Endothelial cell of umbilical vein (primary cell): Measurements from ENCODE around the gene SOX18. TPM values are rescaled to one million over a fixed set of nuclear protein-coding genes. Genes with fewer than 3 reads are reported as not detected.

Experiments used
- Bru-seq: library from RNA; stranded (reverse); fragments of 400-500 nt; gene quantifications from one replicate; lab custom pipeline; 2021; lab: Mats Ljungman, UMichigan
- BruChase-seq, 2 experiments: library from RNA; stranded (reverse); fragments of 400-500 nt; gene quantifications; one replicate each; lab custom pipeline; 2021; lab: Mats Ljungman, UMichigan
- BruUV-seq: library from RNA; stranded (reverse); fragments of 400-500 nt; replicated peaks from 2 replicates; lab custom pipeline; 2021; lab: Mats Ljungman, UMichigan
- CTCF ChIA-PET: fragments of 300-600, 350-600 bp; sonication (Branson Sonifier 250); formaldehyde crosslinking; loops from one replicate; lab custom pipeline; 2021; ENCODE audit warnings: antibody characterized with exemption, inconsistent platforms; lab: Charles Lee
- POLR2A ChIA-PET: fragments of 300-600, 350-600 bp; sonication (Branson Sonifier 250); formaldehyde crosslinking; loops from one replicate; lab custom pipeline; 2021; ENCODE audit warnings: antibody characterized with exemption, inconsistent platforms; lab: Charles Lee
- DNase-seq: peaks from one replicate; pipeline ENCODE4 v3.0.0-alpha.2; 2011; ENCODE audit warnings: low read depth, low spot score
- FAIRE-seq: peaks from 2 replicates; lab custom pipeline; 2011; peaks lifted over from hg19 to GRCh38; lab: Jason Lieb, UNC
- H2AFZ ChIP-seq: 2 replicates; pipeline ENCODE4 v1.6.0; 2012; ENCODE audit warnings: low read depth, low read length, control low read depth, inconsistent platforms
- H3K27ac ChIP-seq: 2 replicates; pipeline ENCODE4 v1.5.1; 2011; ENCODE audit warnings: low read depth, mild to moderate bottlenecking, control low read depth, low read length, moderate library complexity; ENCODE audit not compliant: insufficient read depth
- H3K27me3 ChIP-seq, 2 experiments: 2 replicates each; pipeline versions ENCODE4 v1.6.0 to v1.6.1; 2011; ENCODE audit warnings: low read length in 2 of 2, mixed read lengths in 1 of 2; ENCODE audit not compliant: control insufficient read depth in 2 of 2, insufficient read depth in 2 of 2
- H3K36me3 ChIP-seq, 2 experiments: 2 replicates in 1 of 2; 3 replicates in 1 of 2; pipeline ENCODE4 v1.5.1; 2011; ENCODE audit warnings: low read length in 2 of 2, mild to moderate bottlenecking in 1 of 2, moderate library complexity in 1 of 2; ENCODE audit not compliant: control insufficient read depth in 2 of 2, insufficient read depth in 2 of 2; ENCODE audit errors: extremely low read depth in 1 of 2
- H3K4me1 ChIP-seq: 3 replicates; pipeline ENCODE4 v1.5.1; 2011; ENCODE audit warnings: mild to moderate bottlenecking, low read length; ENCODE audit not compliant: control insufficient read depth, insufficient read depth; ENCODE audit errors: extremely low read depth
- H3K4me2 ChIP-seq: 2 replicates; pipeline ENCODE4 v1.6.1; 2011; ENCODE audit warnings: low read length, control low read depth, mixed read lengths; ENCODE audit not compliant: insufficient read depth
- H3K4me3 ChIP-seq, 3 experiments: fragments of 200-600 bp in 1 of 3; sonication (generic), shearing (Covaris generic) in 1 of 3; replicated peaks in 1 of 3; 2 replicates each; pipeline ENCODE4 v1.5.1; 2011 to 2016; ENCODE audit warnings: control low read depth in 3 of 3, low read length in 3 of 3, mild to moderate bottlenecking in 2 of 3, inconsistent platforms in 1 of 3, low read depth in 1 of 3, moderate library complexity in 1 of 3; ENCODE audit not compliant: insufficient read depth in 1 of 3
- H3K79me2 ChIP-seq: 2 replicates; pipeline ENCODE4 v1.6.0; 2012; ENCODE audit warnings: low read length, inconsistent platforms; ENCODE audit not compliant: control insufficient read depth, insufficient read depth
- H3K9ac ChIP-seq: replicated peaks from 2 replicates; pipeline ENCODE3; 2011; ENCODE audit warnings: low read length, control low read depth; ENCODE audit not compliant: insufficient read depth; ENCODE audit errors: extremely low read depth
- H3K9me1 ChIP-seq: replicated peaks from 3 replicates; pipeline ENCODE4 v1.6.0; 2011; ENCODE audit warnings: mild to moderate bottlenecking, low read length; ENCODE audit not compliant: control insufficient read depth, insufficient read depth; ENCODE audit errors: extremely low read depth
- H3K9me3 ChIP-seq: replicated peaks from 2 replicates; pipeline ENCODE4 v1.5.1; 2012; ENCODE audit warnings: low read length, inconsistent platforms; ENCODE audit not compliant: control insufficient read depth, insufficient read depth
- H4K20me1 ChIP-seq: replicated peaks from 2 replicates; pipeline ENCODE3; 2011; ENCODE audit warnings: mild to moderate bottlenecking, low read length; ENCODE audit not compliant: control insufficient read depth, insufficient read depth; ENCODE audit errors: extremely low read depth
- MAX ChIP-seq: IDR thresholded peaks from 2 replicates; pipeline ENCODE4 v1.6.1; 2011; ENCODE audit not compliant: insufficient read depth, insufficient read length
- MYC ChIP-seq: IDR thresholded peaks from one replicate; pipeline ENCODE4 v1.6.1; 2011; ENCODE audit warnings: mild to moderate bottlenecking, low read depth, low read length
- POLR2A ChIP-seq: IDR thresholded peaks from 2 replicates; pipeline ENCODE4 v1.6.1; 2012; ENCODE audit warnings: low read depth, mild to moderate bottlenecking, control low read depth, low read length
- POLR2AphosphoS5 ChIP-seq: IDR thresholded peaks from 2 replicates; pipeline ENCODE4 v1.6.1; 2012; ENCODE audit warnings: low read depth, mild to moderate bottlenecking, control low read depth, low read length, moderate library complexity; ENCODE audit not compliant: insufficient read depth
- dilution Hi-C: fragments of 300-500 bp; cut with MboI; formaldehyde crosslinking; loops from one replicate; pipeline ENCODE4 v1.15.0; 2019; ENCODE audit warnings: low sequenced_read_pairs; ENCODE audit not compliant: extremely low pct_ligation_motif_present
- intact Hi-C: fragments of 100-400 bp; cut with micrococcal nuclease; formaldehyde crosslinking; loops from one replicate; pipeline ENCODE4 v1.10.0; 2022
- long read RNA-seq: library from polyadenylated mRNA; stranded (forward); transcript quantifications from one replicate; pipeline ENCODE4 v2.0.0, GENCODE V29; 2021
- polyA minus RNA-seq, 3 experiments: library from RNA; depleted of rRNA, polyadenylated mRNA; stranded (reverse); fragments of >200 nt; gene quantifications; 1 replicate in 1 of 3; 2 replicates in 2 of 3; pipeline ENCODE4 v1.2.3, GENCODE V29; 2011
- polyA plus RNA-seq, 4 experiments: library from polyadenylated mRNA; depleted of rRNA in 3 of 4; stranded (reverse) in 3 of 4; unstranded in 1 of 4; fragments of >200 nt; gene quantifications; 2 replicates each; pipeline versions ENCODE4 v1.2.1 to v1.2.3, GENCODE V29; 2011 to 2012; ENCODE audit warnings: missing spikeins in 1 of 4
- total RNA-seq: library from RNA; stranded (reverse); gene quantifications from 2 replicates; pipeline ENCODE4 v1.2.3, GENCODE V29; 2021

SOX18 gene
- 175 and 211 TPM in 2 replicates for total RNA-seq
- 20.9 and 21.8 TPM in 2 replicates for polyA plus RNA-seq
- 10.8 and 19.2 TPM in 2 replicates for polyA plus RNA-seq (2011; cell fraction: cytosol; rRNA removed)
- 9.0 and 10.9 TPM in 2 replicates for polyA plus RNA-seq (2011; cell fraction: nucleus; rRNA removed)
- polyA plus RNA-seq (2012): 23.0 and 49.2 TPM in 2 replicates
- polyA minus RNA-seq: 3.7 and 6.5 TPM in 2 replicates
- 2.9 TPM for polyA minus RNA-seq (2011; cell fraction: cytosol; rRNA and poly(A)+ RNA removed)
- 4.4 and 13.0 TPM in 2 replicates for polyA minus RNA-seq (2011; cell fraction: nucleus; rRNA and poly(A)+ RNA removed)
- percentile 78 among the genes with signal in this experiment for Bru-seq, nascent RNA
- BruChase-seq, experiment 1, labeled RNA remaining after a 6-hour chase: percentile 87 among the genes with signal in this experiment
- BruChase-seq, experiment 2, labeled RNA remaining after a 2-hour chase: percentile 96 among the genes with signal in this experiment
- long read RNA-seq, transcript SOX18-201 (2 exons, 1,864 nt): major isoform, 184 of 276 reads
- long read RNA-seq, partial matches to known transcripts: 0 of 276 reads
- long read RNA-seq, other reads (novel, unspliced or antisense): 92 of 276 reads

- CTCF ChIA-PET: interaction anchor here (0.7 to 15.2 kb wide), 3 partner anchors 8 to 29 kb away, joined by 3 to 412 read pairs (median 5); partner anchors contain the start of gene C20orf204
- Histone ChIP-seq H3K9me3 (no peaks in the 10 kb centered on the region), H3K79me2 (peaks cover 20% of the 10 kb centered on the region), H3K9me1 (no peaks in the 10 kb centered on the region), H3K27ac (peak within 1 kb of the TSS; percentile 28), H3K36me3 (peaks cover 9 to 13% of the 10 kb centered on the region in 2 experiments), H4K20me1 (peaks cover 3% of the 10 kb centered on the region), H3K4me3 (peak within 1 kb of the TSS; percentile 76 to 88 (median 88)), H3K27me3 (no peaks in the 10 kb centered on the region), H2AFZ (peak within 1 kb of the TSS; percentile 15), H3K4me2 (peak within 1 kb of the TSS; percentile 34), H3K4me1 (peaks cover 75% of the 10 kb centered on the region), H3K9ac (peak within 1 kb of the TSS; percentile 54)
- dilution Hi-C loops (no loop called here), intact Hi-C loops (no loop called here)
- TF ChIP-seq MYC (no peak), POLR2A (peak; percentile 93), POLR2AphosphoS5 (peak; percentile 98), MAX (no peak)
- DNase-seq (peak; percentile 48), FAIRE-seq (peak; percentile 62)
- no TSS peak for BruUV-seq
- POLR2A ChIA-PET: interaction anchor here (0.6 to 2.2 kb wide), 3 partner anchors 8 to 403 kb away, joined by 3 to 8 read pairs (median 4); no protein-coding TSS in a partner anchor
These were observed at the start of gene SOX18 for GRCh38 chr20:64049060-64049877. SOX18 (minus strand) TSS chr20:64049639; CDS start chr20:64049516, 123 bp downstream.
